Stimulated activated memory B cell treated with anti-CD40 and anti-IgM and Interleukin-4, amounts not matched to agents 10 μg/mL and 1 μg/mL and 100 μg/mL, for 72 hours (primary cell): Measurements from ENCODE around the gene G6PC3.
A peak's percentile ranks its signal among the peaks of the same experiment; 100 is the strongest.
"Not testable (repeated sequence)": the region's sequence is repeated elsewhere in the genome, so short reads cannot be mapped to it uniquely, and the experiment has no call there.

Experiments
- ATAC-seq: fragments of 150-1000 bp; cut with Tn5 transposase; 2 replicates; pipeline ENCODE4 v1.10.0; 2021
- H3K27ac Mint-ChIP-seq: one replicate; pipeline ENCODE4 v1.8.0; 2022; ENCODE audit warnings: mild to moderate bottlenecking, mixed read lengths
- H3K27me3 Mint-ChIP-seq: one replicate; pipeline ENCODE4 v1.8.0; 2022; ENCODE audit warnings: mixed read lengths
- H3K36me3 Mint-ChIP-seq: one replicate; pipeline ENCODE4 v1.8.0; 2022; ENCODE audit warnings: mixed read lengths
- H3K4me1 Mint-ChIP-seq: one replicate; pipeline ENCODE4 v1.8.0; 2022; ENCODE audit warnings: mixed read lengths
- H3K4me3 Mint-ChIP-seq: one replicate; pipeline ENCODE4 v1.8.0; 2022; ENCODE audit warnings: mild to moderate bottlenecking, moderate library complexity, mixed read lengths
- H3K9me3 Mint-ChIP-seq: one replicate; pipeline ENCODE4 v1.8.0; 2022; ENCODE audit warnings: mixed read lengths

Gene G6PC3

DNA sequence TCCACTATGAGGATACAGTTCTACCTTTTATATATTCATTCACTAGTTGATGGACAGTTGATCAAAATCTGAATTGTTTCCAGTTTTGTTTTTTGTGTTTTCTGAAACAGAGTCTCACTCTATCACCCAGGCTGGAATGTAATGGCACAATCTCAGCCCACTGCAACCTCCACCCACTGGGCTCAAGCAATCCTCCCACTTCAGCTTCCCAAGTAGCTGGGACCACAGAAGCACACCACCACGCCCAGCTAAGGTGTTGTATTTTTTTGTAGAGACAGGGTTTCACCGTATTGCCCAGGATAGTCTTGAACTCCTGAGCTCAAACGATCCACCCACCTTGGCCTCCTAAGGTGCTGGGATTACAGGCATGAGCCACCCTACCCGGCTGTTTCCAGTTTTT lies 25.0 kb upstream of the G6PC3 start:
- H3K27ac Mint-ChIP-seq, result no peak overlapping the region
- no peak overlapping the region for H3K4me3 Mint-ChIP-seq
- peaks cover 20% of the 10 kb centered on the region for H3K4me1 Mint-ChIP-seq
- H3K27me3 Mint-ChIP-seq, result no peaks in the 10 kb centered on the region
- H3K36me3 Mint-ChIP-seq, result peaks cover 32% of the 10 kb centered on the region
- ATAC-seq, result no peak
- no peaks in the 10 kb centered on the region for H3K9me3 Mint-ChIP-seq

DNA sequence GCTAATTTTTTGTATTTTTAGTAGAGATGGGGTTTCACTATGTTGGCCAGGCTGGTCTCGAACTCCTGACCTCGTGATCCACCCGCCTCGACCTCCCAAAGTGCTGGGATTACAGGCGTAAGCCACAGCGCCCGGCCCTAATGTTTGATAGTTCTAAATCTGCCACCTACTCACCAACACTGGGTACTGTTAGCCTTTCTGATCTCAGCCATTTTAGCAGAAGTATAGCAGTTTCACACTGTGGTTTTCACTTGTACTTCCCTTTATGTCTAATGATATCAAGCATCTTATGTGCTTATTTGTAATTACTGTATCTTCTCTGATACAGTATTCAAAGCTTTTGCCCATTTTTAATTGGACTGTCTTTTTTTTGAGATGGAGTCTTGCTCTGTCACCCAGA lies 23.6 kb upstream of the G6PC3 start:
- H3K4me1 Mint-ChIP-seq, result peaks cover 11% of the 10 kb centered on the region
- peaks cover 35% of the 10 kb centered on the region for H3K36me3 Mint-ChIP-seq
- H3K4me3 Mint-ChIP-seq, ATAC-seq, H3K9me3 Mint-ChIP-seq, H3K27ac Mint-ChIP-seq, H3K27me3 Mint-ChIP-seq: not testable (repeated sequence)

DNA sequence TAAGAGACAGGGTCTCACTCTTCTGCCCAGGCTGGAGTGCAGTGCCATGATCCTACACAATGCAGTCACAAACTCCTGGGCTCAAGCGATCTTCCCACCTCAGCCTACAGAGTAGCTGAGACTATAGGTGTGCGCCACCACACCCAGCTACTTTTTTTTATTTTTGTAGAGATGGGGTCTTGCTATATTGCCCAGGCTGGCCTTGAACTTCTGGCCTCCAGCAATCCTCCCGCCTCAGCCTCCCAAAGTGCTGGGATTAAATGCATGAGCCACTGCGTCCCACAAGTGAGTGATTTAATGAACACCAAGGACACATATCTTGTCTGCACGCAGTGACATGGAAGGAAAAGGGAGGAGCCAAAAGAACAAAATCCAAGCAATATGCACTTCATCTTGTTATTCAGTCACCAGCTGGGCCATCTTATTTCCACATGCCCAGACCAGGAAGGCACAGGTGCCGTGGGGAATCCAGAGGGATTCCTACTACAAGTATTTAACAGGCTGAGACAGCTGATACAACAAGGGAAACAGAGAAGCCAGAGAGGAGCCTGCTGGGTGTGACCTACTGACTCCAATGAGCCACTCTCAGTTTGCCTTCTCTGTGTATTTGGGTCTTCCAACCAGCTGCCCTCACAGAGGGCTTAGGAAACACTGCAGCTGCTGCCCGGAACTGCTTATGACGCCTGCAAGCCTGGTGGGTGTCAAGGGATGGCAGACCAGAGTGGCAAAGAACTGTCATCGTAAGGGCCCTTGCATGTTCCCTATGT lies 21.1 kb upstream of the G6PC3 start:
- H3K36me3 Mint-ChIP-seq, result peaks cover 50% of the 10 kb centered on the region
- H3K9me3 Mint-ChIP-seq, result no peaks in the 10 kb centered on the region
- no peak overlapping the region for H3K4me3 Mint-ChIP-seq
- no peaks in the 10 kb centered on the region for H3K4me1 Mint-ChIP-seq
- no peaks in the 10 kb centered on the region for H3K27me3 Mint-ChIP-seq
- H3K27ac Mint-ChIP-seq, result no peak overlapping the region
- ATAC-seq, result no peak

DNA sequence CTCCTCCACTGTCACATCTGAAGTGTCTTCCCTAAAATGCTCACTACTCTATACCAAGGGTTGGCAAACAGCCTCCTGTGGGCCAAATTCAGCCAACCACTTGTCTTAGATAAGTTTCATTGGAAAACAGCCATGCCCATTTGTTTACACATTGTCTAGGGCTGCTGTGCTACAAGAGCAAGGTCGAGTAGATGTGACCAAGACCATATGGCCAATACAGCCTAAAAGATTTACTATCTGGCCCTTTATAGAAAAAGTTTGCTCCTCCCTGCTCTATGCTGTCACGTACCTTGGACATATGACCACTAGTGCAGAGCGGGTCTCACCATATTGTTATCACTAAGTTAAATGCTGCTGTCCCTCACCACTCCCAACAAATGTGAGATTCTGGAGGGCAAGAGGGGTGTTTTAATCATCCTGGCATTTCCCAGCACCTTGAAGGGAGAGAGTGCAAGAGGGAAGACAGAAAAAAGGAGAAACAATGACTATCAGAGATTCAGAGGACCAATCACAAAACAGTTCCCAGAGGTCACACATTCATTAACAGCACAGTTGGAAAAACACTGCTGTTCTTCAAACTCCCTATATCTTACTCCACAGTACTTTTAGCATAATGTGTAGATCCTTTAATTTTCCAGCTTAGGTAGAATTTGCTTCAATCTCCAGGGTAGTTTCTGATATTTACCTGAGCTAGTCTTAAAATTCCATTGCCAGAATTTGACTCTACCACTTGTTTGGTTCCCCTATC lies 17.2 kb upstream of the G6PC3 start:
- Mint-ChIP-seq H3K27ac (no peak overlapping the region), H3K36me3 (peaks cover 42% of the 10 kb centered on the region), H3K4me1 (peaks cover 5% of the 10 kb centered on the region), H3K27me3 (no peaks in the 10 kb centered on the region), H3K9me3 (no peaks in the 10 kb centered on the region), H3K4me3 (no peak overlapping the region)
- no peak for ATAC-seq

DNA sequence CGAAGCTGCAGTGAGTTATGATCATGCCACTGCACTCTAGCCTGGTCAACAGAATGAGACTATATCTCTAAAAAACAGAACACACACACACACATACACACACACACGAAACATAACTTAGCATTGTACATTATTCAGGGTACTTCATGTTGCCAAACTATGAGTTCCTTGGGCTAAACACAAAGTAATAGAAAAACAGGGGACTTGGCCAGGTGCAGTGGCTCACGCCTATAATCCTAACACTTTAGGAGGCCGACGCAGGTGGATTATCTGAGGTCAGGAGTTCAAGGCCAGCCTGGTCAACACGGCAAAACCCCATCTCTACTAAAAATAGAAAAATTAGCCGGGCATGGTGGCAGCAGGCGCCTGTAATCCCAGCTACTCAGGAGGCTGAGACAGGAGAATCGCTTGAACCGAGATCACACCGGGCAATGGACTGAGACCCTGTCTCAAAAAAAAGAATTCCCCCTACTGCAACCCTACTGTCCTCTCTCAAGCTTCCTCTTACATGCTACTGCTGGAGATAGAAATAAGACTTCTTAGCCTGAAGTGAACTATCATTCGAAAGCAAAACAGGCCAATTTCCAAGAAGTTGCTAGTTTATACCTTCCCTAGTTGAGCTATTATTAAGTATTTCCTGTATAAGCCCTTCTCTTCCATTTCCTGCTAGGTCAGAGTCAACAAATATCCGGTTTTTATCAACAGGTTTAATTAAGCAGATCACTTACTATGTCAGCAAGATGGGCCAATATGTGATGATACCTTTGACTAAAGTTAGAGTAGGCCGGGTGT lies 11.2 kb upstream of the G6PC3 start:
- Mint-ChIP-seq H3K4me3 (no peak overlapping the region), H3K27me3 (no peaks in the 10 kb centered on the region), H3K36me3 (peaks cover 49% of the 10 kb centered on the region), H3K9me3 (no peaks in the 10 kb centered on the region), H3K4me1 (peaks cover 17% of the 10 kb centered on the region), H3K27ac (no peak overlapping the region)
- no peak for ATAC-seq

DNA sequence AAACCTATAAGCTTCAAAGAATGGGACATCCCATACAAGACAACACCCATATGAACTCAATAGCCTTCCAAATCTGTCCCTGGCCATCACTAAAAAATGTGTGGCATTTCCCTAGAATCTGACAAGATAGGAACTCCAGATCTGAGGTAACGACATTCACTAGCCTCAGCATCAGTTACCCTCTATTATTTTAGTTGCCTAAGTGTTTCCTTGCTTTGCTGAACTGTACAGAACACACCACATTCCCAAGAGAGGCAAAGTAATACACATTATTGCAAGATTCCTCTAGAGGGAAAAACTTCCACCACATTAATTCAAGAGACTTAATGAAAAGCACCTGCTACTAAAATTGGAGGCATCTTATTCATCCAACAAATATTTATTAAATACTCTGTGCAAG lies 9.1 kb upstream of the G6PC3 start:
- Mint-ChIP-seq H3K27ac (no peak overlapping the region), H3K36me3 (peaks cover 41% of the 10 kb centered on the region), H3K27me3 (no peaks in the 10 kb centered on the region), H3K4me3 (no peak overlapping the region), H3K9me3 (no peaks in the 10 kb centered on the region), H3K4me1 (peaks cover 21% of the 10 kb centered on the region)
- no peak for ATAC-seq

DNA sequence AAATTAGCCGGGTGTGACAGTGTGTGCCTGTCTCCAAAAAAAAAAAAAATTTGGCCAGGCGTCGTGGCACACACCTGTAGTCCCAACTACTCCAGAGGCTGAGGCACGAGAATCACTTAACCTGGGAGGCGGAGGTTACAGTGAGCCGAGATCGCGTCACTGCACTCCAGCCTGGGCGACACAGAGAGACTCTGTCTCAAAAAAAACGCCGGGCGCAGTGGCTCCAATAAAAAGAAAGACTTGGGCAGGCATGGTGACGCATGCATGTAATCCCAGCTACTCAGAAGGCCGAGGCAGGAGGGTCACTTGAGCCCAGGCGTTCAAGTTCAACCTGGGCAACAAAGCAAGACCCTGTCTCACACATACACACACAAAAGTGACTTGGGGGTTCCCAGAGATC lies 7.7 kb upstream of the G6PC3 start:
- H3K4me1 Mint-ChIP-seq, result peaks cover 28% of the 10 kb centered on the region
- no peak for ATAC-seq
- no peak overlapping the region for H3K4me3 Mint-ChIP-seq
- no peaks in the 10 kb centered on the region for H3K27me3 Mint-ChIP-seq
- no peaks in the 10 kb centered on the region for H3K9me3 Mint-ChIP-seq
- H3K27ac Mint-ChIP-seq, result no peak overlapping the region
- H3K36me3 Mint-ChIP-seq, result peaks cover 41% of the 10 kb centered on the region

DNA sequence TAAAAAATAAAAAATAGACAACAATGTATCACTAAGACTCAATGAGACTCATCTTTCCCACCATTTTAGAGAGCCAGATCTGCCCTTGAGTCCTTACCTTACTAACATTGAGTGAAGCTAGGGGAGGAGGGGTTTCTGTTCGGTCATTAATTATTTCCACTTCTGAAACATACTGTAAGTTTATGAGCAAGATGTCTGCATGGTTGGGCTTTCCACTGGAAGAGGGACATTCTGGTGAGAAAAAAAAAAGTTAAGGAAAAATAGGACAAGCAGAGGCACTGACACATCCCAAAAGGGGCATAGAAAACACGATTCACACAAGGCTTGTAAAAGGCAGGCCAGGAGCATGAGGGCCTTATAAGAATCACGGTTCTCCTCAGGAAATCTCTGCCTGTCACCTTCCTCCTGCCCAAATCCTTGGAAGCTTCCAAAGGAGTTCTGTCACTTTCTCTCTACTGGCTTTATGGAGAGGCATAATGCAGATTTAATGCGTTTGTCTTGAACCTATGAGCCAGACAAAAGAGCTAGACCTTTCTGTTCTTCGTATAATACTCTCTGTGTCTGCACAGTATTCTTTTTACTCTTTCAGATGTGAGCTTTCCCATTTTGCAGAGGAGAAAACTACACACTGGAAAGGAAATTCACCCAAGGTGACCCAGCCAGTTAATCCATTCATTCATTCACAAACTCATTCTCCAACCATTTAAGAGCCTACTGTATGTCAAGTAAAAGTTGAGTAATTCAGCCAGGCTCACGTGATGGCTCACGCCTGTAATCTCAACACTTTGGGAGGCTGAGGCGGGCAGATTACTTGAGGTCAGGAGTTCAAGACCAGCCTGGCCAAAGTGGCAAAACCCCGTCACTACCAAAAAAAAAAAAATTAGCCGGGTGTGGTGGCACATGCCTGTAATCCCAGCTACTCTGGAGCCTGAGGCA lies 6.6 kb upstream of the G6PC3 start:
- H3K9me3 Mint-ChIP-seq, result no peaks in the 10 kb centered on the region
- H3K27ac Mint-ChIP-seq, result no peak overlapping the region
- peaks cover 28% of the 10 kb centered on the region for H3K4me1 Mint-ChIP-seq
- H3K27me3 Mint-ChIP-seq, result no peaks in the 10 kb centered on the region
- no peak for ATAC-seq
- H3K4me3 Mint-ChIP-seq, result no peak overlapping the region
- H3K36me3 Mint-ChIP-seq, result peaks cover 36% of the 10 kb centered on the region

DNA sequence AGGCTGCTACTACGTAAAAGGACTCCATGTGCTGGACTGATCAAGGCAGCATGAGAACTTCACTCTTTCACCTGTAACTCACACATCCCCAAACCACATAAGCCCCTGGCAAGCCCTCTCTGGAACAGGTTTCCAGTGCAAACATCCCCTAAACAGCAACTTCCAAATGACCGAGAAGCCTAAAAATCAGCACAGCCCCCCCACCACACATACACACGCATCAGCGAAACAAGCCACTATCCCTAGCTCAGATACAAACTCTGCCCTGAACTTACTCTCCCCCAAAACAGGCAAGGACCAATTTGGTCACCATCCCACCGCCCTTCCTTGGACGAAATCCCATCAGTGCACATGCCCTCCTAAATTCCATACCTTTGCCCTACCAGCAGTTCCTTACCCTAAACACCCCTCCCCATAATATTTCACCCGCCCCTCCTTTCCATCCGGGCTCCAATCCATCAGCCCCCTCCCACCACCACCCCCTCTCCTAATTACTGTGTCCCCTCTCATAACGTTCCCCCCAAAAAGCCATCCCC lies 4.8 kb upstream of the G6PC3 start:
- Mint-ChIP-seq H3K4me3 (peak overlapping the region; percentile 90), H3K4me1 (peaks cover 38% of the 10 kb centered on the region), H3K27me3 (no peaks in the 10 kb centered on the region), H3K36me3 (peaks cover 26% of the 10 kb centered on the region), H3K27ac (peak overlapping the region; percentile 87), H3K9me3 (no peaks in the 10 kb centered on the region)
- ATAC-seq, result no peak

DNA sequence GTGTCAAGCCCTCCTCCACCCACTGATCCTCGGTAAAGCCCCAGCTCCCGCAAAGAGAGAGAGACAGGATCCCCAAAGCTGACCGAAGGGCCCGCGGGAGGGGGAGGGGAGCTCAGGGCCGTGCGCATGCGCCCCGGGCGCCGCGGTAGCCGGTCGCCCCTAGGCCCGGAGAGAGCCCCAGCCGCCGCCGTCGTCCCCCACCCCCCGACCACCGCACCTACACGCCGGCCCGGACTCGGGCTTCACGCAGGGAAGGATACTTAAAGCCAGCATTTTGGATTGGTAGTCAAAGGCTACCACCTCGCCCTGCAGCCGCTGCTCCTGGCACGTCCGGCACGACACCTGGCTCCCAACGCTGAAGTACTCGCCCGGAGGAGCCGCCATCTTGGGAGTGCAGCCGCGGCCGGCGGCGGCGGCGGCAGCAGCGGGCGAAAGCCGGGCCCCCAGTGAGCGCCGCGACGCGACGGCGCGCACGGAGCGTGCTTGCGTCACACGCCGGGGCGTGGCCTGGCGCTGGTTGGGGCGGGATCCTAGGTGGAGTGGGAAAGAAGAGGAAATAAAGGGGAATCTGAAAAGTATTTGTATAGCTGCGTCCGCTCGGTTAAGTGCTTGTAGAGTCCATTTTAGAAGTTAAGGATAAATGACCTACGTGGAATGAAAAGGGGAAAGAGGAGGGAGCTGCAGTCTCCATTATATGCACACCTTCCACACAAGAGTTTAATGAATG lies 4.2 kb upstream of the G6PC3 start, which contains the start of gene LSM12:
TSS of gene LSM12 (minus strand) at position 468 of the 727 bp plus-strand sequence. CDS start at position 384, 84 bp downstream.
- no peaks in the 10 kb centered on the region for H3K27me3 Mint-ChIP-seq
- H3K27ac Mint-ChIP-seq, result peak within 1 kb of the TSS; percentile 87
- ATAC-seq, result peak; percentile 89
- H3K36me3 Mint-ChIP-seq, result peaks cover 20% of the 10 kb centered on the region
- peak within 1 kb of the TSS; percentile 90 for H3K4me3 Mint-ChIP-seq
- peaks cover 43% of the 10 kb centered on the region for H3K4me1 Mint-ChIP-seq
- H3K9me3 Mint-ChIP-seq, result no peaks in the 10 kb centered on the region

DNA sequence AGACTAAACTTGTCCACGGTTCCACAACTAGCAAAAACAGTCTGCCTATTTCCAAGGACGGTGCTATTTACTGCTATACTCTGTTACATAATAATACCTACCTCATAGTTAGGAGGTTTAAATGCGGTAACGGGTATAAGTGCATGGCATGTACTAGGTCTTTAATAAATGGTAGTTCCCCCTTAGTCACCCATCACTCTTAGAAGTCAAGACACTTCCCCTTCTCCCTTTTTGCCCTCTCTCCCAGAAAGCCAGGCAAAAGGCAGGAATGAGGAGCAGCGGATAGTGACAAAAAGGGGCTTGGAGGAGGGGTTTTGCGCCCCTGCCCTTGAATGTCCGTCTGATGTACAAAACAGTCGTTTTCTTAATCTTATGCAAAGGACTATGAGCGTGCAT lies 3.0 kb upstream of the G6PC3 start:
- no peak for ATAC-seq
- peaks cover 54% of the 10 kb centered on the region for H3K4me1 Mint-ChIP-seq
- no peak overlapping the region for H3K4me3 Mint-ChIP-seq
- no peaks in the 10 kb centered on the region for H3K9me3 Mint-ChIP-seq
- peaks cover 8% of the 10 kb centered on the region for H3K36me3 Mint-ChIP-seq
- H3K27ac Mint-ChIP-seq, result no peak overlapping the region
- no peaks in the 10 kb centered on the region for H3K27me3 Mint-ChIP-seq

DNA sequence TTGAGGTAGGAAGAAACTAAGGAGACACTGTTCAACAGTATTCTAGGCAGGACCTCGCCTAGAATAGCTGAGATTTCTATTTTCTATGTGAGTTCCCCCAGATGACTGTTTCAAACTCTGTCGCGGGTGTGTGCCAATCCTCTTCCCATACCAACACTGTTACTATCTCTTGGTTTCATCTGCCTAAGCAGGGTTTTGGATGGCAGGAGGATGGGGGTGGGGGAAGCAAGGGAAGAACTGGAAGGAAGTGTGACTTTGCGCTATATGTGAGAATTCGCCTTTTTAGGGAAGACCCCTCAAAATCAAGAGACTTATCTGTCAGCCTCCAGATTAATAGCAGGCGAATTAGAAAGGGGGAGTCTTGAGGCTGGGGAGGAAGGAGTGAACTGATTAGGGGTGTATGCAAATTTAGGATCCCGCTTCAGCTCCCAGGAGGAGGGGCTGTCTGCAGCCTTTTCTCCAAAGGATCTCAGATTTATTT lies 521 bp upstream of the G6PC3 start:
- peak overlapping the region; percentile 98 for H3K27ac Mint-ChIP-seq
- no peaks in the 10 kb centered on the region for H3K36me3 Mint-ChIP-seq
- H3K27me3 Mint-ChIP-seq, result no peaks in the 10 kb centered on the region
- H3K4me3 Mint-ChIP-seq, result peak overlapping the region; percentile 94
- peaks cover 48% of the 10 kb centered on the region for H3K4me1 Mint-ChIP-seq
- H3K9me3 Mint-ChIP-seq, result no peaks in the 10 kb centered on the region
- ATAC-seq, result no peak

DNA sequence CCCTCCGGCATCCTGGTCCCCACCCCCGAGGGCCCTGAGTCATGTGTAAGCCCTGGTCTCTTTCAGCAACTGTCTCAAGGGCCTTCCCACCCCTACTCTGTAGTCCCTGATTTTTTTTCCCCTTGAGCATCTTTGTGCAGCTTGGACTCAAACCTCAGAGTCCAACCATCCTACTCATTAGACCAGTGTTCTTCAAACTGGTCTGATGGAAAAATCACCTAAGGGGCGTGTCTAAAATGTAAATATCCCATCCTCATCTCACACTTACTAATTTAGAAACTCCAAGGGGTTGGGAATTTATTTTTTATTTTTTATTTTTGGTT lies 624 bp downstream of the G6PC3 start:
- ATAC-seq, result no peak
- Mint-ChIP-seq H3K4me1 (peaks cover 44% of the 10 kb centered on the region), H3K4me3 (peak overlapping the region; percentile 94), H3K27ac (peak overlapping the region; percentile 98), H3K9me3 (no peaks in the 10 kb centered on the region), H3K27me3 (no peaks in the 10 kb centered on the region), H3K36me3 (peaks cover 11% of the 10 kb centered on the region)

DNA sequence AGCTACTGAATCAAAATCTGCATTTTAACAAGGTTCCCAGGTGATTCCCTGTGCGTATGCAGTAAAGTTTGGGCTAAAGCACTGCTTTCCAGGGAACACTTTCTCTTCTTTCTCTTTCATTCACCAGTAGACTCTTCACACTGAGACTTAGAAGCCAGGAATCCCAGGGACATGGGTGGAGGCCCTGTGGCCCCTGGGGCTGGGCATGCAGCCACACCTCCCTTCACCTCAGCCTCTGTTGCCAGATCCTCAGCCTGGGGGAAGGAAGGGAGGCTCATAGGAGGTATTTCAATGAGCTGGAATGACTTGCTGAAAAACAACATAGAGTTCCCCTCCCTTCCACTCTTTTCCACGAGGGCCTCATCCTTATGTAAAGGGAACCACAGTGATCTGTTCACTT lies 1.2 kb downstream of the G6PC3 start:
- H3K36me3 Mint-ChIP-seq, result peaks cover 17% of the 10 kb centered on the region
- H3K4me1 Mint-ChIP-seq, result peaks cover 46% of the 10 kb centered on the region
- no peaks in the 10 kb centered on the region for H3K9me3 Mint-ChIP-seq
- peak overlapping the region; percentile 94 for H3K4me3 Mint-ChIP-seq
- H3K27me3 Mint-ChIP-seq, result no peaks in the 10 kb centered on the region
- H3K27ac Mint-ChIP-seq, result peak overlapping the region; percentile 98
- ATAC-seq, result no peak
